SK-N-SH (cell line): ENCODE data around the gene PIGL. TPM values are rescaled to one million over a fixed set of nuclear protein-coding genes. Genes with fewer than 3 reads are reported as not detected.

Experiments used
- CTCF ChIA-PET: fragments of 300-600, 350-600 bp; formaldehyde crosslinking; extraction: SDS; loops from one replicate; lab custom pipeline; 2021; lab: Yijun Ruan, JAX
- POLR2A ChIA-PET: fragments of 350-600 bp; sonication (Branson Sonifier 250); formaldehyde crosslinking; extraction: SDS; loops from one replicate; lab custom pipeline; 2020; ENCODE audit warnings: antibody characterized with exemption, inconsistent platforms; lab: Yijun Ruan, JAX
- DNase-seq: peaks from one replicate; pipeline ENCODE4 v3.0.0; 2012
- H2AFZ ChIP-seq: fragments of 200-600 bp; sonication (generic); 2 replicates; pipeline ENCODE4 v1.8.1; 2016; ENCODE audit warnings: antibody characterized with exemption, mild to moderate bottlenecking, low read depth
- H3F3A ChIP-seq: fragments of 200-600 bp; sonication (generic); replicated peaks from 2 replicates; pipeline ENCODE3; 2016; ENCODE audit warnings: antibody characterized with exemption, mild to moderate bottlenecking; ENCODE audit not compliant: insufficient read depth
- H3K27ac ChIP-seq, 2 experiments: fragments of 200-500 bp in 1 of 2; fragments of 200-600 bp in 1 of 2; sonication (Bioruptor generic) in 1 of 2; sonication (generic), shearing (Covaris generic) in 1 of 2; 2 replicates each; pipeline versions ENCODE4 v1.5.1 to v1.6.1; 2014 to 2016; ENCODE audit warnings: low read depth in 2 of 2, inconsistent platforms in 1 of 2, low read length in 1 of 2, mild to moderate bottlenecking in 1 of 2, mixed read lengths in 1 of 2
- H3K27me3 ChIP-seq: fragments of 200-600 bp; sonication (generic), shearing (Covaris generic); 2 replicates; pipeline ENCODE4 v1.6.1; 2016; ENCODE audit warnings: mixed run types; ENCODE audit not compliant: insufficient read depth
- H3K36me3 ChIP-seq, 2 experiments: fragments of 200-500 bp in 1 of 2; fragments of 200-600 bp in 1 of 2; sonication (Bioruptor generic) in 1 of 2; sonication (generic) in 1 of 2; replicated peaks in 1 of 2; 2 replicates each; pipeline versions ENCODE3 to v1.5.1; 2014 to 2016; ENCODE audit warnings: low read length in 1 of 2, mild to moderate bottlenecking in 1 of 2; ENCODE audit not compliant: insufficient read depth in 2 of 2, control insufficient read depth in 1 of 2
- H3K4me1 ChIP-seq, 2 experiments: fragments of 200-500 bp in 1 of 2; fragments of 200-600 bp in 1 of 2; sonication (Bioruptor generic) in 1 of 2; sonication (generic), shearing (Covaris generic) in 1 of 2; 2 replicates each; pipeline versions ENCODE4 v1.5.1 to v1.6.1; 2014 to 2016; ENCODE audit warnings: low read depth in 1 of 2, low read length in 1 of 2, mixed run types in 1 of 2; ENCODE audit not compliant: insufficient read depth in 2 of 2, control insufficient read depth in 1 of 2
- H3K4me2 ChIP-seq: fragments of 200-600 bp; sonication (generic), shearing (Covaris generic); 2 replicates; pipeline ENCODE4 v1.6.1; 2017; ENCODE audit warnings: mixed run types
- H3K4me3 ChIP-seq, 2 experiments: fragments of 200-500 bp in 1 of 2; fragments of 200-600 bp in 1 of 2; sonication (Bioruptor generic) in 1 of 2; sonication (generic), shearing (Covaris generic) in 1 of 2; 2 replicates each; pipeline versions ENCODE4 v1.5.1 to v1.8.1; 2014 to 2016; ENCODE audit warnings: low read depth in 2 of 2, inconsistent platforms in 1 of 2, low read length in 1 of 2, mild to moderate bottlenecking in 1 of 2, mixed read lengths in 1 of 2, moderate library complexity in 1 of 2
- H3K79me2 ChIP-seq: fragments of 200-600 bp; sonication (generic); 2 replicates; pipeline ENCODE4 v1.8.1; 2017; ENCODE audit warnings: mild to moderate bottlenecking; ENCODE audit not compliant: insufficient read depth
- H3K9ac ChIP-seq: fragments of 200-600 bp; sonication (generic); 2 replicates; pipeline ENCODE4 v1.6.1; 2017; ENCODE audit warnings: mixed run types
- H3K9me2 ChIP-seq: fragments of 200-600 bp; sonication (generic); 2 replicates; pipeline ENCODE4 v1.6.1; 2017; ENCODE audit warnings: mixed run types
- H3K9me3 ChIP-seq: fragments of 200-600 bp; sonication (generic); 2 replicates; pipeline ENCODE4 v1.6.1; 2017; ENCODE audit warnings: mixed run types, mild to moderate bottlenecking, moderate library complexity
- H4K20me1 ChIP-seq: fragments of 200-600 bp; sonication (generic); 2 replicates; pipeline ENCODE4 v1.6.1; 2017; ENCODE audit warnings: mild to moderate bottlenecking, mixed run types; ENCODE audit not compliant: insufficient read depth
- CHD2 ChIP-seq: fragments of 150-350 bp; IDR thresholded peaks from 2 replicates; pipeline ENCODE4 v1.6.1; 2018; ENCODE audit warnings: low read length; ENCODE audit not compliant: partially characterized antibody
- ELF1 ChIP-seq: IDR thresholded peaks from 2 replicates; pipeline ENCODE4 v1.4.0; 2012
- EZH2phosphoT487 ChIP-seq: fragments of 200-600 bp; sonication (generic); IDR thresholded peaks from 2 replicates; pipeline ENCODE4 v1.6.1; 2017; ENCODE audit warnings: low read depth, mixed run types, mild to moderate bottlenecking, antibody characterized with exemption, moderate library complexity, borderline replicate concordance
- GATA2 ChIP-seq: sonication (generic); formaldehyde crosslinking; IDR thresholded peaks from 2 replicates; pipeline ENCODE4 v1.5.0; 2020; ENCODE audit warnings: mild to moderate bottlenecking, missing genetic modification reagents
- JUND ChIP-seq: IDR thresholded peaks from 2 replicates; pipeline ENCODE4 v1.4.0; 2012
- MXI1 ChIP-seq: IDR thresholded peaks from 2 replicates; pipeline ENCODE4 v1.6.1; 2012; ENCODE audit warnings: mild to moderate bottlenecking, low read depth, low read length, improper control_type of control experiment
- NFIC ChIP-seq: IDR thresholded peaks from 2 replicates; pipeline ENCODE4 v1.4.0; 2012; ENCODE audit warnings: borderline replicate concordance
- SIN3A ChIP-seq: IDR thresholded peaks from 2 replicates; pipeline ENCODE4 v1.6.1; 2012; ENCODE audit warnings: low read depth, mild to moderate bottlenecking, low read length, moderate library complexity, borderline replicate concordance
- SMC3 ChIP-seq: IDR thresholded peaks from 2 replicates; pipeline ENCODE4 v1.6.1; 2012; ENCODE audit warnings: low read depth, low read length, improper control_type of control experiment
- YY1 ChIP-seq: IDR thresholded peaks from 2 replicates; pipeline ENCODE4 v1.4.0; 2012; ENCODE audit warnings: low read depth, mild to moderate bottlenecking
- WGBS: methylation state at CpG from one replicate; pipeline ENCODE4 v1.1.6; 2017; ENCODE audit warnings: low lambda C conversion rate; 5-methylcytosine and 5-hydroxymethylcytosine counted together
- polyA plus RNA-seq, 3 experiments: library from polyadenylated mRNA; depleted of rRNA; stranded (reverse); fragments of >200 nt; gene quantifications; 2 replicates each; pipeline ENCODE4 v1.2.3, GENCODE V29; 2012
- TF ChIP-seq, protein P1 (sequence below): IDR thresholded peaks from 2 replicates; pipeline ENCODE4 v1.4.0; 2012; ENCODE audit warnings: low read depth, borderline replicate concordance
- TF ChIP-seq, protein P2 (sequence below): fragments of 150-350 bp; IDR thresholded peaks from 2 replicates; pipeline ENCODE4 v1.6.1; 2016; ENCODE audit warnings: mild to moderate bottlenecking, low read depth, low read length
- TF ChIP-seq, protein P3 (sequence below): IDR thresholded peaks from 2 replicates; pipeline ENCODE4; 2012
- TF ChIP-seq, protein P4 (sequence below): fragments of 150-350 bp; IDR thresholded peaks from 2 replicates; pipeline ENCODE4 v1.6.1; 2017; ENCODE audit warnings: antibody characterized with exemption, low read length, low read depth, borderline replicate concordance
- TF ChIP-seq, protein P5 (sequence below): IDR thresholded peaks from 2 replicates; pipeline ENCODE4 v1.4.0; 2012; ENCODE audit warnings: low read depth, borderline replicate concordance
- TF ChIP-seq, protein P6 (sequence below): fragments of 200-600 bp; sonication (generic); IDR thresholded peaks from 2 replicates; pipeline ENCODE4 v1.6.1; 2017; ENCODE audit warnings: antibody characterized with exemption, mild to moderate bottlenecking, moderate library complexity

Gene PIGL
- polyA plus RNA-seq, 1 of the 3 experiments (the other 2 are of a cell fraction), result 34.0 TPM

DNA sequence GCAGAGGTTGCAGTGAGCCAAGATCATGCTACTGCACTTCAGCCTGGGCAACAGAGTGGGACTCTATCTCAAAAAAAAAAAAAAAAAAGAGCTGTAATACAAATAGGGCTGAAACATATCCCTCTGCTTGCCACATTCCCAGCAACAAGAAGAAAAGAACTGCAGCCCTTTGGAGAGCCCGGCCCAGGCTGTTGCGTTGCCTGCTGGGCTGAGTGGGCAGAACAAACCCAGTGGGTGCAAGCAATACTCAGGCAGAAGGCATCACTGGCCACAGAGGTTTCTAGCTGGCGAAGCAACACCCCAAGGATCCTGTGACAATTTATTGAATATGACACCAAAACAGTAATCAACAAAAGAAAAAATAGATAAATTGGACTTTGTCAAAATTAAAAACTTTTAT, 44.0 kb downstream of the PIGL start:
- Histone ChIP-seq H3K27ac (no peak overlapping the region), H3K4me2 (no peak overlapping the region), H3K4me1 (no peaks in the 10 kb centered on the region)
- TF ChIP-seq JUND, result no peak
- TF ChIP-seq, protein P1, sequence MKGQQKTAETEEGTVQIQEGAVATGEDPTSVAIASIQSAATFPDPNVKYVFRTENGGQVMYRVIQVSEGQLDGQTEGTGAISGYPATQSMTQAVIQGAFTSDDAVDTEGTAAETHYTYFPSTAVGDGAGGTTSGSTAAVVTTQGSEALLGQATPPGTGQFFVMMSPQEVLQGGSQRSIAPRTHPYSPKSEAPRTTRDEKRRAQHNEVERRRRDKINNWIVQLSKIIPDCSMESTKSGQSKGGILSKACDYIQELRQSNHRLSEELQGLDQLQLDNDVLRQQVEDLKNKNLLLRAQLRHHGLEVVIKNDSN, result no peak
- TF ChIP-seq, all 33 proteins: peak for 0
- Histone ChIP-seq H3K9me2 (no peaks in the 10 kb centered on the region), H2AFZ (no peak overlapping the region), H3K9me3 (no peaks in the 10 kb centered on the region), H3K79me2 (no peaks in the 10 kb centered on the region; the same call in 1 of the 2 replicates), H4K20me1 (no peaks in the 10 kb centered on the region), H3K36me3 (no peaks in the 10 kb centered on the region), H3K4me3 (no peak overlapping the region), H3K27me3 (no peaks in the 10 kb centered on the region), H3F3A (no peaks in the 10 kb centered on the region), H3K9ac (no peak overlapping the region)
- WGBS, result 82% methylated on average over 3 of the region's 3 CpGs
- DNase-seq, result no peak
- ChIA-PET POLR2A (no interaction called here), CTCF (no interaction called here)

DNA sequence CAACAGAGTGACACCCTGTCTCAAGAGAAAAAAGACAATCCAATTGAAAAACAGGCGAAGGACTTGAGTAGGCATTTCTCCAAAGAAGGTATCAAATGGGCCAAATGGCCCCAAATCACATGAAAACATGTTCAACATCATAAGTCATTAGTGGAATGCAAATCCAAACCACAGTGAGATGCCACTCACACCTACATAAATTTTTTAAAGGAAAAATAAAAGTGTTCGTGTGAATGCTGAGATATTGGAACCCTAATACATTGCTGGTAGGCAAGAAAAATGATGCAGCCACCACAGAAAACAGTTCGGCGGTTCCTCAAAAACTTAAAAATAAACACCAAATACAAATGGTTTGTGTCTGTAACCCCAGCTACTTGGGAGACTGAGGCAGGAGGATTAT, 45.2 kb downstream of the PIGL start:
- Histone ChIP-seq H3F3A (no peaks in the 10 kb centered on the region), H3K9ac (no peak overlapping the region), H3K4me2 (no peak overlapping the region), H3K79me2 (no peaks in the 10 kb centered on the region; the same call in 1 of the 2 replicates), H3K9me3 (no peaks in the 10 kb centered on the region), H4K20me1 (no peaks in the 10 kb centered on the region), H3K4me1 (no peaks in the 10 kb centered on the region), H3K4me3 (no peak overlapping the region), H2AFZ (no peak overlapping the region), H3K36me3 (no peaks in the 10 kb centered on the region), H3K27me3 (no peaks in the 10 kb centered on the region), H3K9me2 (no peaks in the 10 kb centered on the region), H3K27ac (no peak overlapping the region)
- no peak for DNase-seq
- ChIA-PET CTCF (interaction anchor here (1.2 kb wide), 1 partner anchor 14 kb away, joined by 3 read pairs; no protein-coding TSS in a partner anchor), POLR2A (no interaction called here)
- WGBS, result 98% methylated on average over 4 of the region's 4 CpGs
- TF ChIP-seq, protein P2, sequence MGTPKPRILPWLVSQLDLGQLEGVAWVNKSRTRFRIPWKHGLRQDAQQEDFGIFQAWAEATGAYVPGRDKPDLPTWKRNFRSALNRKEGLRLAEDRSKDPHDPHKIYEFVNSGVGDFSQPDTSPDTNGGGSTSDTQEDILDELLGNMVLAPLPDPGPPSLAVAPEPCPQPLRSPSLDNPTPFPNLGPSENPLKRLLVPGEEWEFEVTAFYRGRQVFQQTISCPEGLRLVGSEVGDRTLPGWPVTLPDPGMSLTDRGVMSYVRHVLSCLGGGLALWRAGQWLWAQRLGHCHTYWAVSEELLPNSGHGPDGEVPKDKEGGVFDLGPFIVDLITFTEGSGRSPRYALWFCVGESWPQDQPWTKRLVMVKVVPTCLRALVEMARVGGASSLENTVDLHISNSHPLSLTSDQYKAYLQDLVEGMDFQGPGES, result no peak
- TF ChIP-seq GATA2, result no peak
- no peak for TF ChIP-seq MXI1
- TF ChIP-seq, protein P3, sequence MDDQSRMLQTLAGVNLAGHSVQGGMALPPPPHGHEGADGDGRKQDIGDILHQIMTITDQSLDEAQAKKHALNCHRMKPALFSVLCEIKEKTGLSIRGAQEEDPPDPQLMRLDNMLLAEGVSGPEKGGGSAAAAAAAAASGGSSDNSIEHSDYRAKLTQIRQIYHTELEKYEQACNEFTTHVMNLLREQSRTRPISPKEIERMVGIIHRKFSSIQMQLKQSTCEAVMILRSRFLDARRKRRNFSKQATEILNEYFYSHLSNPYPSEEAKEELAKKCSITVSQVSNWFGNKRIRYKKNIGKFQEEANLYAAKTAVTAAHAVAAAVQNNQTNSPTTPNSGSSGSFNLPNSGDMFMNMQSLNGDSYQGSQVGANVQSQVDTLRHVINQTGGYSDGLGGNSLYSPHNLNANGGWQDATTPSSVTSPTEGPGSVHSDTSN, result no peak
- no peak for TF ChIP-seq SIN3A
- TF ChIP-seq NFIC, result no peak
- TF ChIP-seq SMC3, result no peak
- TF ChIP-seq EZH2phosphoT487, result no peak
- TF ChIP-seq JUND, result no peak
- TF ChIP-seq, protein P4, sequence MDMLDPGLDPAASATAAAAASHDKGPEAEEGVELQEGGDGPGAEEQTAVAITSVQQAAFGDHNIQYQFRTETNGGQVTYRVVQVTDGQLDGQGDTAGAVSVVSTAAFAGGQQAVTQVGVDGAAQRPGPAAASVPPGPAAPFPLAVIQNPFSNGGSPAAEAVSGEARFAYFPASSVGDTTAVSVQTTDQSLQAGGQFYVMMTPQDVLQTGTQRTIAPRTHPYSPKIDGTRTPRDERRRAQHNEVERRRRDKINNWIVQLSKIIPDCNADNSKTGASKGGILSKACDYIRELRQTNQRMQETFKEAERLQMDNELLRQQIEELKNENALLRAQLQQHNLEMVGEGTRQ, result no peak
- TF ChIP-seq YY1, result no peak
- no peak for TF ChIP-seq CHD2
- TF ChIP-seq, protein P1, result no peak
- TF ChIP-seq, protein P5, sequence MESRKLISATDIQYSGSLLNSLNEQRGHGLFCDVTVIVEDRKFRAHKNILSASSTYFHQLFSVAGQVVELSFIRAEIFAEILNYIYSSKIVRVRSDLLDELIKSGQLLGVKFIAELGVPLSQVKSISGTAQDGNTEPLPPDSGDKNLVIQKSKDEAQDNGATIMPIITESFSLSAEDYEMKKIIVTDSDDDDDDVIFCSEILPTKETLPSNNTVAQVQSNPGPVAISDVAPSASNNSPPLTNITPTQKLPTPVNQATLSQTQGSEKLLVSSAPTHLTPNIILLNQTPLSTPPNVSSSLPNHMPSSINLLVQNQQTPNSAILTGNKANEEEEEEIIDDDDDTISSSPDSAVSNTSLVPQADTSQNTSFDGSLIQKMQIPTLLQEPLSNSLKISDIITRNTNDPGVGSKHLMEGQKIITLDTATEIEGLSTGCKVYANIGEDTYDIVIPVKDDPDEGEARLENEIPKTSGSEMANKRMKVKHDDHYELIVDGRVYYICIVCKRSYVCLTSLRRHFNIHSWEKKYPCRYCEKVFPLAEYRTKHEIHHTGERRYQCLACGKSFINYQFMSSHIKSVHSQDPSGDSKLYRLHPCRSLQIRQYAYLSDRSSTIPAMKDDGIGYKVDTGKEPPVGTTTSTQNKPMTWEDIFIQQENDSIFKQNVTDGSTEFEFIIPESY, result no peak
- TF ChIP-seq ELF1, result no peak
- TF ChIP-seq, protein P6, sequence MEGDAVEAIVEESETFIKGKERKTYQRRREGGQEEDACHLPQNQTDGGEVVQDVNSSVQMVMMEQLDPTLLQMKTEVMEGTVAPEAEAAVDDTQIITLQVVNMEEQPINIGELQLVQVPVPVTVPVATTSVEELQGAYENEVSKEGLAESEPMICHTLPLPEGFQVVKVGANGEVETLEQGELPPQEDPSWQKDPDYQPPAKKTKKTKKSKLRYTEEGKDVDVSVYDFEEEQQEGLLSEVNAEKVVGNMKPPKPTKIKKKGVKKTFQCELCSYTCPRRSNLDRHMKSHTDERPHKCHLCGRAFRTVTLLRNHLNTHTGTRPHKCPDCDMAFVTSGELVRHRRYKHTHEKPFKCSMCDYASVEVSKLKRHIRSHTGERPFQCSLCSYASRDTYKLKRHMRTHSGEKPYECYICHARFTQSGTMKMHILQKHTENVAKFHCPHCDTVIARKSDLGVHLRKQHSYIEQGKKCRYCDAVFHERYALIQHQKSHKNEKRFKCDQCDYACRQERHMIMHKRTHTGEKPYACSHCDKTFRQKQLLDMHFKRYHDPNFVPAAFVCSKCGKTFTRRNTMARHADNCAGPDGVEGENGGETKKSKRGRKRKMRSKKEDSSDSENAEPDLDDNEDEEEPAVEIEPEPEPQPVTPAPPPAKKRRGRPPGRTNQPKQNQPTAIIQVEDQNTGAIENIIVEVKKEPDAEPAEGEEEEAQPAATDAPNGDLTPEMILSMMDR, result no peak
